OCI-M2 (cell line): ENCODE results near the gene RAD51D.
"Not testable (repeated sequence)": the region's sequence is repeated elsewhere in the genome, so short reads cannot be mapped to it uniquely, and the experiment has no call there.

Experiments
- DNase-seq: peaks from one replicate; lab custom pipeline; 2025; ENCODE audit not compliant: unreplicated experiment; lab: John Stamatoyannopoulos, UW

RAD51D gene

GRCh38 chr17:35119370-35120165 is at the start of gene RAD51D:
Gene RAD51D (minus strand): TSS chr17:35119860. CDS start chr17:35119613, 247 bp downstream.
- DNase-seq = no peak

- no peak for DNase-seq
These were observed 48.0 kb upstream of the RAD51D start for GRCh38 chr17:35167666-35168065.

- no peak for DNase-seq
These were observed 47.4 kb upstream of the RAD51D start for GRCh38 chr17:35167046-35167445.

- DNase-seq = no peak
These were observed 46.9 kb upstream of the RAD51D start for GRCh38 chr17:35166526-35166925.

- no peak for DNase-seq
These were observed 45.1 kb upstream of the RAD51D start for GRCh38 chr17:35164716-35165115.

GRCh38 chr17:35163886-35164285 is 44.2 kb upstream of the RAD51D start:
- no peak for DNase-seq

- no peak for DNase-seq
These were observed 43.1 kb upstream of the RAD51D start for GRCh38 chr17:35162755-35163154.

GRCh38 chr17:35161281-35161761 is 41.7 kb upstream of the RAD51D start:
- no peak for DNase-seq

- DNase-seq = no peak
These were observed 40.9 kb upstream of the RAD51D start for GRCh38 chr17:35160354-35161201.

- no peak for DNase-seq
These were observed 40.3 kb upstream of the RAD51D start for GRCh38 chr17:35159940-35160339.

- no peak for DNase-seq
These were observed 35.6 kb upstream of the RAD51D start for GRCh38 chr17:35155246-35155645.

GRCh38 chr17:35154196-35155165 is 34.8 kb upstream of the RAD51D start:
- DNase-seq = no peak

- DNase-seq = no peak
These were observed 32.9 kb upstream of the RAD51D start for GRCh38 chr17:35152421-35153140.

- DNase-seq = not testable (repeated sequence)
These were observed 31.4 kb upstream of the RAD51D start for GRCh38 chr17:35151080-35151479.

- no peak for DNase-seq
These were observed 30.3 kb upstream of the RAD51D start for GRCh38 chr17:35149941-35150340.

GRCh38 chr17:35148144-35148543 is 28.5 kb upstream of the RAD51D start:
- DNase-seq = no peak

- no peak for DNase-seq
These were observed 27.8 kb upstream of the RAD51D start, which contains the start of gene UNC45B for GRCh38 chr17:35147375-35147905. Gene UNC45B (plus strand): TSS chr17:35147817. CDS start chr17:35148264, 447 bp downstream.

GRCh38 chr17:35146214-35146833 is 26.7 kb upstream of the RAD51D start:
- no peak for DNase-seq

GRCh38 chr17:35144840-35145239 is 25.2 kb upstream of the RAD51D start:
- no peak for DNase-seq
